Pancreas (tissue), 10 donors: ENCODE measurements around the gene CTXN3. TPM values are rescaled to one million over a fixed set of nuclear protein-coding genes. Genes with fewer than 3 reads are reported as not detected.
A peak's percentile ranks its signal among the peaks of the same experiment; 100 is the strongest.

Experiments
- ATAC-seq, 4 donors: fragments of 200-7000 bp; cut with Tn5 transposase; one replicate each; pipeline versions ENCODE4 v1.8.0 to v1.9.1; 2020; ENCODE audit warnings: mild to moderate bottlenecking in 4 of 4, moderate library complexity in 4 of 4
- DNase-seq, 6 donors: peaks; one replicate each; pipeline ENCODE4 v3.0.0-alpha.2; 2020
- FAIRE-seq: peaks from 2 replicates; lab custom pipeline; 2012; peaks lifted over from hg19 to GRCh38; lab: Jason Lieb, UNC
- H3K27ac ChIP-seq, 4 donors: fragments of 200-600 bp; sonication (generic); 1 replicate in 3 of 4; 2 replicates in 1 of 4; pipeline versions ENCODE4 v1.5.0 to v1.8.0; 2020
- H3K27me3 ChIP-seq, 4 donors: fragments of 200-600 bp; one replicate each; pipeline ENCODE4 v1.8.0; 2021
- H3K36me3 ChIP-seq, 3 donors: fragments of 200-600 bp; sonication (generic) in 1 of 3; one replicate each; pipeline versions ENCODE4 v1.5.0 to v1.8.0; 2020 to 2021
- H3K4me1 ChIP-seq, 3 donors: fragments of 200-600 bp; one replicate each; pipeline ENCODE4 v1.8.0; 2021
- H3K4me3 ChIP-seq, 4 donors: fragments of 200-600 bp; sonication (generic) in 2 of 4; one replicate each; pipeline versions ENCODE4 v1.5.0 to v1.8.0; 2020 to 2021
- H3K9me3 ChIP-seq, 4 donors: fragments of 200-600 bp; one replicate each; pipeline ENCODE4 v1.8.0; 2021
- CTCF ChIP-seq, 4 donors: fragments of 200-600 bp; sonication (generic) in 3 of 4; IDR thresholded peaks; one replicate each; pipeline versions ENCODE4 v1.5.0 to v1.8.0; 2021; ENCODE audit warnings: antibody characterized with exemption in 4 of 4
- WGBS, 2 donors: extraction: QIAGEN DNeasy Blood & Tissue Kit; methylation state at CpG; one replicate each; pipeline ENCODE4 v1.1.7; 2013; 5-methylcytosine and 5-hydroxymethylcytosine counted together
- intact Hi-C, 3 donors: fragments of 100-400 bp; cut with DNase I; formaldehyde crosslinking; loops; one replicate each; pipeline versions ENCODE4 v1.11.1 to v1.14.2; 2022
- polyA plus RNA-seq, 2 donors: library from polyadenylated mRNA; stranded (reverse); fragments of 200-250 nt; gene quantifications; one replicate each; pipeline ENCODE4 v1.2.3, GENCODE V29; 2013
- total RNA-seq, 6 donors: library from RNA; stranded (reverse); fragmentation: NEBNext Ultra II Directional in 4 of 6; extraction: Animal tissue kit (Norgen Biotek cat#: 25700) in 4 of 6; gene quantifications; one replicate each; pipeline versions ENCODE4 v1.2.1 to v1.2.4, GENCODE V29; 2021 to 2023
- donor health status: healthy with polysubstance abuse.
- donor health status: DM: no; HTN: no; CAD: no; lungs with moderate emphysema.
- donor health status: DM: no; HTN: no; CAD: no.
- donor health status: control.
- donor health status: control.
- donor health status: Bipolar disorder and iron deficiency.
- donor health status: DM: yes; HTN: yes; CAD: no.
- donor health status: DM: no; HTN: no; CAD: no.
- donor health status: DM: no; HTN: no; CAD: no.
- donor health status: DM: yes; HTN: yes; CAD: no.

The CTXN3 gene
- total and polyA plus RNA-seq, 8 donors = not detected

- no peaks in the 10 kb centered on the region for H3K27me3 ChIP-seq
- H3K4me1 ChIP-seq = no peaks in the 10 kb centered on the region
- H3K4me3 ChIP-seq = no peak overlapping the region
- WGBS, 2 donors = 84 to 91% methylated on average over 2 of the region's 2 CpGs
- H3K27ac ChIP-seq = no peak overlapping the region
- no peaks in the 10 kb centered on the region for H3K9me3 ChIP-seq
- no peak for FAIRE-seq
- no peak for ATAC-seq
- H3K36me3 ChIP-seq = no peaks in the 10 kb centered on the region
- intact Hi-C loops = no loop called here
- no peak for TF ChIP-seq CTCF (IDR thresholded peaks at IDR 0.05)
- DNase-seq = no peak
These were observed 3.6 kb upstream of the CTXN3 start for GRCh38 chr5:127645300-127645726.

GRCh38 chr5:127647361-127647958 lies 1.4 kb upstream of the CTXN3 start:
- H3K36me3 ChIP-seq = no peaks in the 10 kb centered on the region
- TF ChIP-seq CTCF (IDR thresholded peaks at IDR 0.05) = no peak
- no peaks in the 10 kb centered on the region for H3K4me1 ChIP-seq
- no peaks in the 10 kb centered on the region for H3K27me3 ChIP-seq
- intact Hi-C loops = no loop called here
- WGBS, 2 donors = 93 to 96% methylated on average over 8 of the region's 8 CpGs
- no peaks in the 10 kb centered on the region for H3K9me3 ChIP-seq
- ATAC-seq = no peak
- DNase-seq = no peak
- no peak overlapping the region for H3K4me3 ChIP-seq
- FAIRE-seq = no peak
- no peak overlapping the region for H3K27ac ChIP-seq

- Histone ChIP-seq H3K4me3 (no peak overlapping the region), H3K36me3 (no peaks in the 10 kb centered on the region), H3K27me3 (no peaks in the 10 kb centered on the region), H3K9me3 (no peaks in the 10 kb centered on the region), H3K4me1 (no peaks in the 10 kb centered on the region), H3K27ac (no peak overlapping the region)
- intact Hi-C loops = no loop called here
- peak in 1 of 4 donors; percentile 53 for ATAC-seq
- TF ChIP-seq CTCF (IDR thresholded peaks at IDR 0.05) = no peak
- 46 to 56% methylated on average over 2 of the region's 2 CpGs for WGBS, 2 donors
- FAIRE-seq = no peak
- DNase-seq = no peak
These were observed 1.1 kb downstream of the CTXN3 start for GRCh38 chr5:127650022-127650421.

- H3K36me3 ChIP-seq = no peaks in the 10 kb centered on the region
- TF ChIP-seq CTCF (IDR thresholded peaks at IDR 0.05) = no peak
- intact Hi-C loops = no loop called here
- no peak overlapping the region for H3K27ac ChIP-seq
- DNase-seq (no peak), FAIRE-seq (no peak), ATAC-seq (peak in 1 of 4 donors; percentile 59)
- H3K9me3 ChIP-seq = no peaks in the 10 kb centered on the region
- H3K27me3 ChIP-seq = no peaks in the 10 kb centered on the region
- WGBS, 2 donors = 70 to 71% methylated on average over 1 of the region's 1 CpG
- H3K4me1 ChIP-seq = no peaks in the 10 kb centered on the region
- no peak overlapping the region for H3K4me3 ChIP-seq
These were observed 1.8 kb downstream of the CTXN3 start for GRCh38 chr5:127650649-127651048.

- Histone ChIP-seq H3K27me3 (no peaks in the 10 kb centered on the region), H3K4me3 (no peak overlapping the region), H3K36me3 (no peaks in the 10 kb centered on the region), H3K9me3 (no peaks in the 10 kb centered on the region), H3K27ac (no peak overlapping the region), H3K4me1 (no peaks in the 10 kb centered on the region)
- ATAC-seq (no peak), FAIRE-seq (no peak), DNase-seq (no peak)
- no peak for TF ChIP-seq CTCF (IDR thresholded peaks at IDR 0.05)
- 80 to 85% methylated on average over 7 of the region's 7 CpGs for whole genome bisulfite sequencing, 2 donors
- intact Hi-C loops = no loop called here
These were observed 4.2 kb downstream of the CTXN3 start for GRCh38 chr5:127652952-127653611.
